SW480 (cell line): ENCODE measurements around the gene IER3IP1.
"Not testable (repeated sequence)": the region's sequence is repeated elsewhere in the genome, so short reads cannot be mapped to it uniquely, and the experiment has no call there.

Experiments
- DNase-seq: peaks from one replicate; pipeline ENCODE4 v3.0.0-alpha.2; 2016; ENCODE audit warnings: low spot score

IER3IP1 gene

DNA sequence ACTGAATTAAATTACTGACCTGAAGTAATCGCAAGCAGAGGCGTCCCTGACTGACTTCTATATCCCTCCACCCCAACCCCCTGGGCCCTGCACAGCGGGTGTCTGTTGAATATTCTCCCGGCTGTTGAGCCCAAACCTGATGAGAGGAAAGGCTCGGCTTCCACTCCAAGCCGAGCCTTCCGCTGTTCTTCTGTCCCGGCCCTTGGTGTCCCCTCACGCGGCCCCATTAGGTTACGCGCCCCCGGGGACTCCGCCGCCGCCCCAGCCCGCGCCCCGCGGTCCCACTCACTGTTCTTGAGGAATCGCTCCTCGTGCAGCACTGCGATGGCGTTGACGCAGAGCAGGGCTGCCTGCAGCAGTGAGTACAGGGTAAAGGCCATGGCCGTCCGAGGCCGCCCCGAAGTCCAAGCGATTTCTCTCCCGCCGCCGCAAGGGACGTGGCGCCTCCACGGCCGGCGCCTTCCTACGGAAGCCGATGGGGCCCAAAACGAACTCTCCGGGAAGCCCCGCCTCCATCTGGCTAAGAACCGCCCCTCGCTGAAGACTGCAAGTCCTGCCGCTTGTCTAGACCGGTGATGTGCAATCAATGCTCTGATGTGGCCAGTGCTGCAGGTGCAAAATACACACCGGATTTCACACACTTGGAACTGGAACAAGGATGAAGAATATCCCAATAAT lies at the start of gene IER3IP1:
TSS of gene IER3IP1 (minus strand) at position 467 of the 678 bp plus-strand sequence. CDS start at position 380, 87 bp downstream.
- peak; percentile 80 for DNase-seq

DNA sequence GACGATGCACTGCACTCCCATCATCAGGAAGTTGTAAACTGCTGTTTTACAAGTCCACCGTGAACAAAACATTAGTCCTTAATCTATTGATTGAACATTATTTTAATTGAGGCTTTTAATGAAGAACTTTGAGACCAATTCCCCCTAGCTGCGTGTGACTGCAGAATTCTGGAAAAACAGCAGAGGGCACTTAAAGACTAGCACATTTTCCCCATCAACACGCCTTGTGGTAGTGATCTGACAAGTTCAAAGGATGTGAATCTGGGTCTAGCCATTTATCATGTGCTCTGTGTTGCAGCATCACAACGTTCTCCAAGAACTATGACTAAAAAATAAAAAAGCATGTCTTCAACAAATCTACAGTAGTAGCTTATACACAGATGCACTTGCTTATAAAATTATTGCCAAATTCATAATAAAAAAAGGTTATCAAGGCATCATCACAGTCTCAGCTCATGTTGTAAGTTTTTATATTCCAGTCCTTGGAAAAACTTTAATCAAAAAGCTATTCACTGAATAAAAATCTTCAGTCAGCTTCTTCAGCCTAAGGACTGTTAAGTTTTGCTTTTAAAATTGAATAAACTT lies 39.5 kb upstream of the IER3IP1 start:
- peak; percentile 42 for DNase-seq

- DNase-seq, result no peak
Observed at GRCh38 chr18:47209171-47209570, 33.0 kb upstream of the IER3IP1 start.

GRCh38 chr18:47206945-47207637 lies 30.9 kb upstream of the IER3IP1 start:
- no peak for DNase-seq

DNA sequence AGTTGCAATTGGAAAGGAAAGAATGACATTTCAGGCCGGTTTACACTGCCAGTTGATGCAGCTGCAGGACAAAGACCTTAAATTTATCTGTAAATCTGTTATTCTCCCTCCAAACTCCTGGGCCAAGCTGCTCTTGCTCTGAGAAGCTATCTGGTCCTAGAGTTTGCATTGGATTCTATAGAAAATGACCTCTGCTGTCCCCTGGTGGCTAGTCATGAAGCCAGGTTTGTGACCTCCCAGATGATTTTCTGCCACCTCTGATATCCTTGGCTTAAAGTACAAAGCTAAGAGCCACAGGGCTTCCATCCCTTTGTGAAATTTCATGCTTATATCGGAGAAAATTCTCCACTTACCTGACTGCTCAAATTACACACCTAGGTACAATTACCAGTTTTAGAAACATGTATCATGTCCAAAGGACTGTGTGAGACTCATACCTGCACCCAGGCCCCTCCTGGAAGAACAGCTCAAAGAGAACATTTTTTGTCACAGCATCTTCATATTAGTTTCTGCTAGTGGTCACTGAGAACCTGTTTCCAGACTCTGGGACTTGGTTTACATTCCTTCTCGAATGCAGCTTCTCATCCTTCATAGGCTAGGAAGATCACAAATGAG lies 28.9 kb upstream of the IER3IP1 start:
- DNase-seq, result no peak

- DNase-seq, result no peak
Observed at GRCh38 chr18:47203626-47204464, 27.7 kb upstream of the IER3IP1 start.

DNA sequence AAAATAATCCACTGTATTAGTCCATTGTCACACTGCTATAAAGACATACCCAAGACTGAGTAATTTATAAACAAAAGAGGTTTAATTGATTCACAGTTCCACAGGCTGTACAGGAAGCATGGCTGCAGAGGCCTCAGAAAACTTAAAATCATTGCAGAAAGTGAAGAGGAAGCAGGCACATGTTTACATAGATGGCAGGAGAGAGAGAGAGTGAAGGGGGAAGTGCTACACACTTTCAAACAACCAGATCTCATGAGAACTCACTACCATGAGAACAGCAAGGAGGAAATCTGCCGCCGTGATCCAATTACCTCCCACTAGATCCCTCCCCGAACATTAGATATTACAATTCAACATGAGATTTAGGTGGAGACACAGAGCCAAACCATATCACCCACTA lies 19.8 kb upstream of the IER3IP1 start:
- not testable (repeated sequence) for DNase-seq

DNA sequence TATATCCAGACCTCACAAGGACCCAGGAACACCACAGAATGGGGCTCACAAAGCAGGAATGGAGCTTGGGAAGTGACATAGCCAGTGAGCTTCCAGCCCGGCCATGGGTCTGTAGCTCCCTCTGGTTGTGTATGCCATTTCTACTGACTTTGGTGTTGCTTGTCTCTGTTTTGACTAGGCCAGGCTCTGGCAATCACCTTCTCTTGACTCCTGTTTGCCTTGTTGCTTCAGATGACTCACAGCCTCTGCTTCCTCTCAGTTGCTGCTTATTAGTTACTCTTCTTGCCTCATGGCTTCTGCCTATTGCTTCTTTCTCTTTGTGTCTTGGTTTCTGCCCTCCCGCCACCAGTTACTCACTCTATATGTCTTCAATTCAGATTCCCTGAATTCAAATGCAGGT lies 15.8 kb upstream of the IER3IP1 start:
- DNase-seq, result peak; percentile 1

- DNase-seq, result no peak
Observed at GRCh38 chr18:47187721-47188120, 11.6 kb upstream of the IER3IP1 start.

DNA sequence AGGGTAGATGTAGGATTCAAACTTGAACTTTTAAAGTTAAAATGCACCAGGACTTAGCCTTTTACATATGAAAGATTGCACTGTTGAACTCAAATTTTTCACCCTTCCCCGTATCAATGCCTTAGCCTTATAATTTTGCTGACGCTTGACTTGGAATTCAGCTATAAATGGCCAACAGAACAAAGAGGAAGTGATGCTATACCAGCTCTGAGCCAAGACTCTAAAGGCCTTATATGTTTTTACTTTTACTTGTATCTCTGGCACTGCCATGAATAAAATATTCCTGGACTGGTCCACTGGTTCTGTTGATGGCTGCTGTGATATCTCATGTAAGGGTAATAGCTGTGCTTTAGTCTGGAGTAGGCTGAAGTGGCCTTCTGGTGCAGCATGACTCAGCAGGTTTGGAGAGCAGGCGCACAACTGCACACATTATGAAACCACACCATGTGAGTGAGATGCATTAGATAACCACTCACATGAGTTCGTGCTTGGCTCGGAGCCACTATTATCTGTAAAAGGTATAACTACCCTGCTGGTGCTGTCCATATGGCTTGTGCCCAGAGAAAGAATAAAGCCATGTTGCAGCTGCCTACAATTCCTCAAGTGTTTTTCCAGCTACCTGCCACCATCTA lies 8.4 kb upstream of the IER3IP1 start:
- no peak for DNase-seq

DNA sequence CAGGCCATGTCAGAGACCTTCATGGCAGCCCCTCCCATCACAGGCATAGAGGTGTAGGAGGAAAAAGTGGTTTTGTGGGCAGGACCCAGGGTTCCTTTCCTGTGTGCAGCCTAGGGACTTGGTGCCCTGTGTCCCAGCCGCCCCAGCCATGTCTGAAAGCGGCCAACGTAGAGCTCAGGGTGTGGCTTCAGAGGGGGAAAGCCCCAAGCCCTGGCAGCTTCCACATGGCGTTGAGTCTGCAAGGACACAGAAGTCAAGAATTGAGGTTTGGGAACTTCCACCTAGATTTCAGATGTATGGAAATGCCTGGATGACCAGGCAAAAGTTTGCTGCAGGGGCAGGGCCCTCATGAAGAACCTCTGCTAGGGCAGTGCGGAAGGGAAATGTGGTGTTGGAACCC lies 6.0 kb upstream of the IER3IP1 start:
- not testable (repeated sequence) for DNase-seq

DNA sequence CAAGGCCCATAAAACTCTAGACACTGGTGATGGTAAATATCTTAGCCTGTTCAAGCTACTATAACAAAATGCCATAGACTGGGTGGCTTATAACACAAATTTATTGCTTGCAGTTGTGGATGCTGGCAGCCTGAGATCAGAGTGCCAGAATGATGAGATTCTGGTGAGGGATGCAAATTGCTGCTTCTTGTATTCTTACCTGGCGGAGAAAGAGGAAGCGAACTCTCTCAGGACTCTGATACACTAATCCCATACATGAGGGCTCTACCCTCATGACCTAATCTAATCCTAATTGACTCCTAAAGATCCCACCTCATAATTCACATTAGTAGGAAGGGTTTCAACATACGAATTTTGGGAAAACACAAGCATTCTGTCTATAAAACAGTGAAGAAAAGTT lies 4.6 kb upstream of the IER3IP1 start:
- no peak for DNase-seq

- no peak for DNase-seq
Observed at GRCh38 chr18:47179520-47179919, 3.4 kb upstream of the IER3IP1 start.

- no peak for DNase-seq
Observed at GRCh38 chr18:47175283-47175897, 774 bp downstream of the IER3IP1 start.

DNA sequence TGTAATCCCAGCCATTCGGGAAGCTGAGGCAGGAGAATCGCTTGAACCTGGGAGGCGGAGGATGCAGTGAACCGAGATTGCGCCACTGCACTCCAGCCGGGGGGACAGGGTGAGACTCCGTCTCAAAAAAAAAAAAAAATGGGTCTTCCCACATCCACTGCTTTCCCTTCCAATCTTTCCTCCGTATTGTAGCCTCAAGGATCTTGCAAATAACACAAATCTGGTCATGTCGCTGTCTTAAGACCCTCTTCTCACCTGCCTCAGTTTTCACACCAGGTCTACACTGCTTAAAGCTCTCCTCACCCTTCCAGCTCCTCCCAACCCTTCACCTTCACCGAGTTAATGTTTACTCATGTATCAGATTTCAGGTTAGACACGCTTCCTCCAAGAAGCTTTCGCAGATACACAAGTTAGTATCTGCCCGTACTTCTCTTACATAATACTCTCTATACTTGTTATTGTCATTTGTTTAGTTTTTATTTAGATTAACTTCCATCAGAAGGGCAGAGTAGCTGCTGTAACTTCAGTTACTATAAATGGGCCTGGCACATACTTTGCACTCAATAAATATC lies 1.5 kb downstream of the IER3IP1 start:
- no peak for DNase-seq

DNA sequence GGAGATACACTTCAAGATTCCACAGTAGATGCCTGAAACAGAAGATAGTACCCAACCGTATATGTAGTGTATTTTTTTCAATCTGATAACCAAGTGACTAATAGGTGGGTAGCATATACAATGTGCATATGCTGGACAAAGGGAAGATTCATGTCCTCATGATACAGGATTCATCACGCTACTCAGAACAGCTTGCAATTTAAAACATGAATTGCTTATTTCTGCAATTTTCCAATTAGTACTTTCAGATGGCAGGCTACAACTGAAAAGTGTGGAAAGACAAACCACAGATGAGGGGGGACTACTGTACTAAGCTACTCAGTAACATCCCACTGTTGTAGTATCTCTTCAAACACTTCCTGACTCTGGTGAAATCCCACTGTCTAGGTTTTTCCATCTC lies 3.7 kb downstream of the IER3IP1 start:
- no peak for DNase-seq

GRCh38 chr18:47168913-47169312 lies 7.3 kb downstream of the IER3IP1 start:
- DNase-seq, result no peak

DNA sequence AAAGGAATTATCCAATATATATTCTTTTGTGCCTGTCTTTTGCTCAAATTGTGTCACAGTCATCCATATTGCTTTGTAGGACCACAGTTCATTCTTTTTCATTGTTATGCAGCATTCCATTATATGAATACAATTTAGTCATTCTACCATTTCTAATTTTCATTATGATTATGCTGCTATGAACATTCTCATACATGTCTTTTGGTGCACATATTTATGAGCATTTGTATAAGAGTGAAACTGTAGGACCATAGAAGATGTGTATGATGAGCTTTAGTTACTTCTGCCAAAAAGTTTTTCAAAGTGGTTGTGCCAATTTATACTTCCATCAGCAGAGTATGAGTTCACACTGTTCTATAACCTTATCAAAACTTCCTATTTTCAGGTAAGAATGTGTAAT lies 7.7 kb downstream of the IER3IP1 start:
- no peak for DNase-seq

DNA sequence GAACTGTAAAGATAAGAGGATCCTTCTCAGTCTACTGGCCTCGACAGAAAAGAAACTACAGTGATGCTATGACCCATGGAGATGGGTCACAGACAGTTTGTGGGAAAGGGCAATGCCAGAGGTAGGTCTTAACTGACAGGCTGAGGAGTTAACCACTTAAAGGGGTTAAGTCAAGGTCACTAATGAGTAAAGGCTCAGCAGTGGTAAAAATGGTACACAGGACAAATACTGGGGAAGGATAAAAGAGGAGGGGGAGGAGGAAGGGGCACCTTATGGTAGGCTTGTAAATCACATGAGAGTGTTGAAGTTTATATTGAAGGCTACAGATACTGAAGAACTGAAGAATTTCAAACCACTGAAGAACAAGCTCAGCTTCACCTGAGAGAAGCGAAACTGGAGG lies 9.9 kb downstream of the IER3IP1 start:
- no peak for DNase-seq

DNA sequence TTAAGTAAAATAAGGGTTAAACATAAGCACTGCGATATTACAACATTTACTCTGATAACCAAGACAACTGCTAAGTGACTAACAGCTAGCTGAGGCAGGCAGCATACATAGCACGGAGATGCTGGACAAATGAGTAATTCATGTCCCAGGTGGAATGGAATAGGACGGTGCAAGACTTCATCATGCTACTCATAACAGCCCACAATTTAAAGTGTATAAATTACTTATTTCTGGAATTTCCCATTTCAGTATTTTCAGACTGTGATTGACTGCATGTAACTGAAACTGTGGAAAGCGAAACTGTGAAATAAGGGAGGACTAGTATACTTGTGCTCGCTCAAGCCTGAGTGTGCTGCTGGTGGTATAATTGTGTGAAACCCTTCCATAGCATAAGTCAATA lies 12.9 kb downstream of the IER3IP1 start:
- DNase-seq, result no peak

- no peak for DNase-seq
Observed at GRCh38 chr18:47160256-47160655, 15.9 kb downstream of the IER3IP1 start.
